ENCODE results near the gene GADD45G. TPM values are rescaled to one million over a fixed set of nuclear protein-coding genes. Genes with fewer than 3 reads are reported as not detected.

The GADD45G gene
- total RNA-seq, 1 donor from 2014 or later, result not detected

- TF ChIP-seq CTCF (conservative IDR thresholded peaks at IDR 0.05; ENCODE audit: low read depth, low read length), result no peak
- H3K4me3 ChIP-seq (ENCODE audit: low read depth, low read length), result no peak overlapping the region
- no peak for DNase-seq (ENCODE audit: low read depth)
These were observed 33.0 kb downstream of the GADD45G start for GRCh38 chr9:89637787-89638186.

GRCh38 chr9:89638359-89638758, 33.5 kb downstream of the GADD45G start:
- H3K4me3 ChIP-seq (ENCODE audit: low read depth, low read length), result no peak overlapping the region
- no peak for TF ChIP-seq CTCF (conservative IDR thresholded peaks at IDR 0.05; ENCODE audit: low read depth, low read length)
- no peak for DNase-seq (ENCODE audit: low read depth)

- TF ChIP-seq CTCF (conservative IDR thresholded peaks at IDR 0.05; ENCODE audit: low read depth, low read length), result no peak
- no peak for DNase-seq (ENCODE audit: low read depth)
- H3K4me3 ChIP-seq (ENCODE audit: low read depth, low read length), result no peak overlapping the region
These were observed 34.1 kb downstream of the GADD45G start for GRCh38 chr9:89638893-89639292.

GRCh38 chr9:89639367-89639795, 34.6 kb downstream of the GADD45G start:
- no peak overlapping the region for H3K4me3 ChIP-seq (ENCODE audit: low read depth, low read length)
- TF ChIP-seq CTCF (conservative IDR thresholded peaks at IDR 0.05; ENCODE audit: low read depth, low read length), result no peak
- no peak for DNase-seq (ENCODE audit: low read depth)

- TF ChIP-seq CTCF (conservative IDR thresholded peaks at IDR 0.05; ENCODE audit: low read depth, low read length), result no peak
- DNase-seq (ENCODE audit: low read depth), result no peak
- H3K4me3 ChIP-seq (ENCODE audit: low read depth, low read length), result no peak overlapping the region
These were observed 35.1 kb downstream of the GADD45G start for GRCh38 chr9:89639961-89640360.

GRCh38 chr9:89640361-89640760, 35.5 kb downstream of the GADD45G start:
- no peak for TF ChIP-seq CTCF (conservative IDR thresholded peaks at IDR 0.05; ENCODE audit: low read depth, low read length)
- no peak for DNase-seq (ENCODE audit: low read depth)
- no peak overlapping the region for H3K4me3 ChIP-seq (ENCODE audit: low read depth, low read length)

GRCh38 chr9:89640801-89641200, 36.0 kb downstream of the GADD45G start:
- DNase-seq (ENCODE audit: low read depth), result no peak
- no peak for TF ChIP-seq CTCF (conservative IDR thresholded peaks at IDR 0.05; ENCODE audit: low read depth, low read length)

More at GRCh38 chr9:89640801-89641200, 36.0 kb downstream of the GADD45G start:
- no peak overlapping the region for H3K4me3 ChIP-seq (ENCODE audit: low read depth, low read length)
